Ishikawa (cell line): ENCODE data around the gene ADGRD2.

Experiments
- EP300 ChIP-seq: IDR thresholded peaks from 2 replicates; pipeline ENCODE4 v1.6.1; 2012; ENCODE audit warnings: borderline replicate concordance
- TAF1 ChIP-seq: IDR thresholded peaks from 2 replicates; pipeline ENCODE4 v1.6.1; 2012; ENCODE audit warnings: low read depth, mild to moderate bottlenecking
- TCF12 ChIP-seq: IDR thresholded peaks from 2 replicates; pipeline ENCODE4 v1.6.1; 2012; ENCODE audit warnings: low read depth
- TEAD4 ChIP-seq: IDR thresholded peaks from 2 replicates; pipeline ENCODE4 v1.6.1; 2012

GRCh38 chr9:124420991-124421543 is 29.2 kb upstream of the ADGRD2 start:
- TF ChIP-seq EP300 (no peak), TEAD4 (no peak), TCF12 (no peak), TAF1 (no peak)
